G401.6 (cell line): ENCODE measurements around the gene FCHSD2.
"Not testable (repeated sequence)": the region's sequence is repeated elsewhere in the genome, so short reads cannot be mapped to it uniquely, and the experiment has no call there.

Experiments used
- FAIRE-seq: peaks from 2 replicates; lab custom pipeline; 2012; peaks lifted over from hg19 to GRCh38; lab: Jason Lieb, UNC

Gene FCHSD2

DNA sequence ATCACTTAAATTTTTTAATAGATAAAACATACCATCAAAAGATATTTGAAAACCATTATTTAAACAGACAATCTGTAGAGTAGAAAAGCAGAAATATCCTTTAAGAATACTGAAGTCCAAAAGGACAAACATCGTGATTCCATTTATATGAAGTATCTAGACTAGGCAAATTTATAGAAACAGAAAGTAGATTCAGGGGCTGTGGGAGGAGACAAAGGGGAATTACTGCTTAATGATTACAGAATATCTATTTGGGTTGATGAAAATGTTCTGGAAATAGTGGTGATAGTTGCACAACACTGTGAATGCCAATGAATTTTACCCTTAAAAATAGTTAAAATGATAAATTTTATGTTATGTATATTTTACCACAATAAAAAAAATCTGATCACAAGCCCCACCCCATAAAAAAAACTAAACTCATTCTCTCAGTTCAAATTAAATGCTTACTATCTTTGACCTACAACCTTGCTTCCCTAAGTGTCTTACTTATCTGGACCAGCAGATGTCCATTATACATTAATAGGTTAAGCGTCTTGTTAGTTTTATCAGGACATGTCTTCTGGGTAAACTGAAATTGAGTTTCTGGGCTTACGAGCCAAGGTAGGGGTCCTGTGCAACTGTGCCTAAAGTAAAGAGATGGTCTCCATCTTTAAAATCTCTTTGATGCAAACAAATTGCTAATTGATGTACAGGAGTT lies 86.3 kb downstream of the FCHSD2 start:
- no peak for FAIRE-seq

DNA sequence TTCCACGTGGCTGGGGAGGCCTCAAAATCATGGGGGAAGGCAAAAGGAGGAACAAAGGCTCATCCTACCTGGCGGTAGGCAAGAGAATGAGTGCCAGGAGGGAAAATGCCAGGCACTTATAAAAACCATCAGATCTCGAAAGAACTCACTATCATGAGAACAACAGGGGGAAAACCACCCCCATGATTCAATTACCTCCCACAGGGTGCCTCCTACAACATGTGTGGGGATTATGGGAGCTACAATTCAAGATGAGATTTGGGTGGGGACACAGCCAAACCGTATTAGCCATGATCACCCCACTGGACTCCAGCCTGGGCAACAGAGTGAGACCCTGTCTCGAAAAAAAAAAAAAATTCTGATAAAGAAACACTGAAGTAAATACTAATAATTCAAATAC lies 87.1 kb downstream of the FCHSD2 start:
- FAIRE-seq = no peak

GRCh38 chr11:73053964-73054363 lies 88.2 kb downstream of the FCHSD2 start:
- FAIRE-seq = no peak

DNA sequence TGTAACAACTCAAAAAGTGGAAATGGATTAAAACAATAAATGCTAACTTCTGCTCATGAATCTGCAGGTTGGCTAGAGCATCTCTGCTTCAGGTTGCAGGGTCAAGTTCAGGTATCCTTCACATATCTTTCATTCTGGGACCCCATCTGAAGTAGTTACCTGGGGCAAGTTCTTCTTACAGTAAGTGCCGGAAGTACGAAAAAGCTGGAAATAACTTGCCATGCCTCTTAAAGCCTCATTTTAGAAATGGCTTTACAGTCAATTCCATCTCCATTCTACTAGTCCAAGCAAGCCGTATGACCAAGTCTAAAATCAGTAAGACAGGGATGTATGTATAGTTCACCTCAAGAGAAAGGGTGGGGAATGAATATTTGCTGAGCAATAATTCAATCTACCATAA lies 93.7 kb downstream of the FCHSD2 start:
- no peak for FAIRE-seq

- FAIRE-seq = no peak
Measured at GRCh38 chr11:73047773-73048371, 94.2 kb downstream of the FCHSD2 start.

- no peak for FAIRE-seq
Measured at GRCh38 chr11:73040046-73040445, 102.1 kb downstream of the FCHSD2 start.

DNA sequence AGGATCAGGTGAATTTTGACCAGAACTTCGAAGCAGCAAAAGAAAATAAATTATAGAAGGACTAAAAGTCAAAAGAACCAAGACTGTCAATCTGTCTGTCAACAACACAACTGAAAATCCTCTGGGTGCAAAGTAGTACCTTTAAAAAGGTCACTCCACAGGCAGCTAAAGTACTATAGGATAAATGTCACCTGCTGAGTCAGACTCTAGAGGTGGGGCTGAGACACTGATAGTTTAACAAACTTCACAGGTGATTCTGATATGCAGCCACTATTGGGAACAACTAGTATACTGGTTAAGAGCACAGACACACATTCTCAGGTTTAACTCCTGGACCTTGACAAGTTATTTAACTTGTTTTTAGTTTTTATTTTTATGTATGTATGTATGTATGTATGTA lies 107.3 kb downstream of the FCHSD2 start:
- FAIRE-seq = peak; percentile 3

GRCh38 chr11:73034331-73034730 lies 107.8 kb downstream of the FCHSD2 start:
- FAIRE-seq = no peak

DNA sequence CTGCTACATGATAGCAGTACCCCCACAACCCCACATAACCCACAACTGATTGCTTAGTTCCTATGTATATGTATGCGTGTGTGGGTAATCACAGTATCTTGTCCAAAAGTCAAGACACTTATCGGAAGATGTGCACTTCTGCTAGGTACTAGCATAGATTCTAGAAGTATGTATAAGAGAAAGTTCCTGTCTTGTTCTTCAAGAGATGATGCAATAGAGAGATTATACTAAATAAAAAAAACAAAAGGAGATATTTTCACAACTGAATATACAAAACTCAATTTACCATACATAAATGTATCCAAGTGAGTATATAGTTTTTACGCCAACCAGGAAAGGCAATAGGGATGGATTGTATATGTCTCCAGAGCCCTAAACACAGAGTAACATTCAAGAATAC lies 112.0 kb downstream of the FCHSD2 start:
- no peak for FAIRE-seq

DNA sequence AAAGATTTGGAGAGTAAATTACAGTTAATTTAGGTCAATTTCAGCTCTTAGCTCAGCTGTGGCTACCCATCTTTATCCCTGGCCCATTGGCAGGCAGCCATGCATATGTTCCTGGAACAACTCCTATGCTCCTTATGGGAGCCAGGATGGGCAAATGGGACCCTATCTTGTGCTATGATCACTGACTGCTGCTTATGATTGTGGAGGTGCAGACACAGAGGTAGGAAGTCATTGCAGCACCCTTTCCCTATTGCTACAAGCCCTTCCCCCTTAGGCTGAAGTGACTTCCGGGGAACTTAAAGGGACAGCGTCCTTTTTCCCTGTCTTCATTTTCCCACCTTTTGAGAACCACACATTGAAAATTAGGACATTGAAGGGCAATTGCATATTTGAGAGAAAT lies 112.7 kb downstream of the FCHSD2 start:
- no peak for FAIRE-seq

GRCh38 chr11:73028611-73029010 lies 113.5 kb downstream of the FCHSD2 start:
- FAIRE-seq = no peak

DNA sequence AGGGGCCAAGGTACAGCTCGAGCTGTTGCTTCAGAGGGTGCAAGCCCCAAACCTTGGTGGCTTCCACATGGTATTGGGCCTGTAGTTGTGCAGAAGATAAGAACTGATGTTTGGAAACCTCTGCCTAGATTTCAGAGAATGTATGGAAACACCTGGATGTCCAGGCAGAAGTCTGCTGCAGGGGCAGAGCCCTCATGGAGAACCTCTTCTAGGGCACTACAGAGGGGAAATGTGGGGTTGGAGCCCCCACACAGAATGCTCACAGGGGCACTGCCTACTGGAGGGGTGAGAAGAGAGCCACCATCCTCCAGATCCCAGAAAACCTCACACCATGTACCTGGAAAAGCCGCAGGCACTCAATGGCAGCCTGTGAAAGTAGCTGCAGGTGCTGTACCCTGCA lies 114.3 kb downstream of the FCHSD2 start:
- not testable (repeated sequence) for FAIRE-seq

DNA sequence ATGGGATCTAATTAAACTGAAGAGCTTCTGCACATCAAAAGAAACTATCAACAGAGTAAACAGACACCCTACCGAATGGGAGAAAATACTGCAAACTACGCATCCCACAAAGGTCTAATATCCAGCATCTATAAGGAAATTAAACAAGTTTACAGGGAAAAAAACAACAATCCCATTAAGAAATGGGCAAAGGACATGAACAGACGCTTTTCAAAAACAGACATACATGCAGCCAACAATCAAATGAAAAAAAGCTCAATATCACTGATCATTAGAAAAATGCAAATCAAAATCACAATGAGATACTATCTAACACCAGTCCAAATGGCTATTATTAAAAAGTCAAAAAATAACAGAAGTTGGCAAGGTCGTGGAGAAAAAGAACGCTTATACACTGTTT lies 117.5 kb downstream of the FCHSD2 start:
- FAIRE-seq = no peak

GRCh38 chr11:73019996-73020395 lies 122.1 kb downstream of the FCHSD2 start:
- FAIRE-seq = no peak

DNA sequence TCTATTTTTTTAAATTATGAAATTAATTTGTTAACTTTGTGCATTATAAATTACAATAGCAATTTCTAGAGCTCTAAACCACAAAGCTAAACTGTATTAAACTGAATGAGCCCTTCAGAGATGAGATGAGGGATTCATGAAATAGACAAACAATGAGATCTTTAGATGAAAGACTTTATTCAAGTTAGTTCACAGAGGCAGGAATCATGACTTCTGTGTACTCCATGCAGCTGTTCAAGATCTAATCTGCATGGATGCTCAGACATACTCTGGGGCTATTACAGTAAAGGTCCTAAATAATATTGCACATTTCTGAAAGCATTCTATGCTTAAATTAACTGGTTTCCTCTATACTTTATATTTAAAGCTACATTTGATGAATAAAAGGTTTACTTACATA lies 122.7 kb downstream of the FCHSD2 start:
- no peak for FAIRE-seq

DNA sequence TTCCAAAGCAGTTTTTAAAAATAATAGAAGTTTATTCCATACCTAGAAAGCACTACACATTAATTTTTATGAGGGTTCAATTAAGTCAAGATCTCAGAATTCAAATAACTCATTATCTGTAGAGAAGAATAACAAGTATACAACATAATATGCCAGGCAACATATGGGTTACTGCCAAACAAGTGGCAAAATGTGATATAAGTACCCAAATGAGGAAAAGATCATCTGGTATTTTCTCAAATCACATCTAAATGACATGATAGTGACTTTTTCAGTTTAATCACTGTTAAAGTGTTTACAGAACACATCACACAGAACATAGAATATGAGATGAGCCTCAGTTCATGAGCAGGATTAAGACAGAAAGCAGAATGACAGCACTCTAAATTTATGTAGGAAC lies 123.3 kb downstream of the FCHSD2 start:
- FAIRE-seq = no peak

GRCh38 chr11:73017024-73017751 lies 124.9 kb downstream of the FCHSD2 start:
- no peak for FAIRE-seq

DNA sequence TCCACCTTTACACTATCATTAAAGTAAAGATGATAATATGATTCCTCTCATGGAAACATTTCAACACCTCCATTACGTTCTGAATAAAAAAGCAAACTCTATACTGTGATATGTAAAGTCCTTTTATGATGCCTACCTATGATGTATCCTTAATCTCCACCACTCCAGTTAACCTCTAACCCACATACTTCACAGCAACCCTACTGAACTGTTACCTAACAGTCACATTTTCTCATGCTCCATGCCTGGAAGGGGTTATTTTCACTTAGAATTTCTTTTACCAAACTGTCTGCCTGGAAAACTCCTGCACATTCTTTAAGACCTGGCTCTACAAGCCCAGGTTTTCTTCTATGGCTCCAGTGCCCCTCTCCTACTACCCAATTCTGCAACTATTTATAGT lies 129.1 kb downstream of the FCHSD2 start:
- FAIRE-seq = no peak

DNA sequence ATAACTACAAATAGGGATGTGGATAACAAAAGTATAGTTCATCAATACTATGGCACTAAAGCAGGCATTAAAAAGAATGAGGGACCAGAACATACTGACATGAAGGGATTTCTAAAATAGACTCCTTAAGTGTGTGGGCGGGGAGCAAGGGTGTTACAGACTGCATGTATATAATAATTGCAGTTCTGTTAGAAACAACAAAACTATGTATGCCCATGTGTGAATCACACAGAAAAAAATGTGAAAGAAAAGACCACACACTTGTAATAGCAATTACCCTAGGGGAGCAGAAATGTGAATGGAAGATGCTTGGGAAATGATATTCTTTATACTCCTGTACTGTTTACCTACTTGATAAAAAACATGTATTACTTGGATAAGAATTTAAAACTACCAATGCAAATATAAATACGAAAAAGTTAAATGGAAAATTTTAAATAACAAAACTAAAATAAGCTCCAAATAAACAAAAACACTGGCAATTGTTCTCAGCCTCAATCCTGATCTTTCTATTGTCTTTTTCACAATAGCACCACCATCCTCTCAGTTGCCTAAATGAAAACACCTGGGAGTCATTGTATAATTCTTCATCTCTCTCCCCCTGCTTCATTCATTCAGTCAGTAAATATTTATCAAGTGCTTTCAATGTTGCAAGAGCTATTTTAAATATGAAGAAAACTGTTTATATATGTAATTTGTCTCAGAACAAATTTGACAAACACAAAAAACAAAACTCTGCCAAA lies 129.8 kb downstream of the FCHSD2 start:
- FAIRE-seq = no peak

GRCh38 chr11:73011126-73011817 lies 130.8 kb downstream of the FCHSD2 start:
- no peak for FAIRE-seq

GRCh38 chr11:73009972-73010371 lies 132.1 kb downstream of the FCHSD2 start:
- peak; percentile 37 for FAIRE-seq

GRCh38 chr11:73004088-73004487 lies 138.0 kb downstream of the FCHSD2 start:
- FAIRE-seq = no peak
